IPS DF 6.9 (cell line): Measurements from ENCODE around the gene PLEKHG4B.

Source experiments
- DNase-seq: peaks from one replicate; pipeline ENCODE4 v3.0.0-alpha.2; 2013; ENCODE audit warnings: low read depth, low spot score
- H3K27ac ChIP-seq: one replicate; pipeline ENCODE4 v1.5.1; 2013; ENCODE audit warnings: low read length, control low read depth
- H3K27me3 ChIP-seq: 2 replicates; pipeline ENCODE4 v1.6.1; 2013; ENCODE audit warnings: mild to moderate bottlenecking, low read length; ENCODE audit not compliant: control insufficient read depth, insufficient read depth
- H3K36me3 ChIP-seq: 2 replicates; pipeline ENCODE4 v1.6.1; 2013; ENCODE audit warnings: low read length; ENCODE audit not compliant: control insufficient read depth, insufficient read depth
- H3K4me1 ChIP-seq: 2 replicates; pipeline ENCODE4 v1.6.1; 2013; ENCODE audit warnings: low read length; ENCODE audit not compliant: control insufficient read depth, insufficient read depth
- H3K4me3 ChIP-seq: 2 replicates; pipeline ENCODE4 v1.5.1; 2013; ENCODE audit warnings: mild to moderate bottlenecking, low read length
- H3K9me3 ChIP-seq: 2 replicates; pipeline ENCODE4 v1.6.1; 2013; ENCODE audit warnings: low read length, inconsistent platforms; ENCODE audit not compliant: control insufficient read depth, insufficient read depth
- WGBS: extraction: QIAGEN DNeasy Blood & Tissue Kit; methylation state at CpG from one replicate; pipeline ENCODE4 v1.1.7; 2013; ENCODE audit warnings: mixed read lengths, missing lambda C conversion rate; ENCODE audit not compliant: insufficient read length, insufficient coverage; 5-methylcytosine and 5-hydroxymethylcytosine counted together

Gene PLEKHG4B

GRCh38 chr5:76358-77169 is 15.4 kb upstream of the PLEKHG4B start:
- Histone ChIP-seq H3K27ac (no peak overlapping the region), H3K9me3 (no peaks in the 10 kb centered on the region), H3K4me3 (no peak overlapping the region), H3K36me3 (no peaks in the 10 kb centered on the region), H3K4me1 (peaks cover 8% of the 10 kb centered on the region), H3K27me3 (no peaks in the 10 kb centered on the region)
- WGBS, result no CpG with 5 or more reads among the region's 22 CpGs
- no peak for DNase-seq

DNA sequence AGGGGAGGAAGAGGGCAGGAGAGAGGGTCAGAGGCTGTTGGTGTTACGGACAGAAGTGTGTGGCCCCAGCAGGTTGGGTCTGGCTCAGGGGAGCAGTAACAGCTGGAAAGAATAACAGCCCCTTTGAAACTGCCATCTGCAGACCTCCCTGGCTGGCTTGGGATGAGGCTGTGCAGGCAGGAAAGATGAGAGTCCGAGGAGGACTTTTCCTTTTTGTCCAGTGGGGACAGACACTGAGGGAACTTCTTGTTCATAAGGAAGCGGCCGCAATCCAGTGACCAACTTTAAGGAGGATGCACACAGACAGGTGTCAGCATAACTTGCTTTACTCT is 14.8 kb upstream of the PLEKHG4B start:
- H3K27me3 ChIP-seq, result no peaks in the 10 kb centered on the region
- H3K36me3 ChIP-seq, result no peaks in the 10 kb centered on the region
- no CpG with 5 or more reads among the region's 4 CpGs for WGBS
- H3K4me3 ChIP-seq, result no peak overlapping the region
- peaks cover 12% of the 10 kb centered on the region for H3K4me1 ChIP-seq
- DNase-seq, result no peak
- H3K9me3 ChIP-seq, result no peaks in the 10 kb centered on the region
- H3K27ac ChIP-seq, result no peak overlapping the region

DNA sequence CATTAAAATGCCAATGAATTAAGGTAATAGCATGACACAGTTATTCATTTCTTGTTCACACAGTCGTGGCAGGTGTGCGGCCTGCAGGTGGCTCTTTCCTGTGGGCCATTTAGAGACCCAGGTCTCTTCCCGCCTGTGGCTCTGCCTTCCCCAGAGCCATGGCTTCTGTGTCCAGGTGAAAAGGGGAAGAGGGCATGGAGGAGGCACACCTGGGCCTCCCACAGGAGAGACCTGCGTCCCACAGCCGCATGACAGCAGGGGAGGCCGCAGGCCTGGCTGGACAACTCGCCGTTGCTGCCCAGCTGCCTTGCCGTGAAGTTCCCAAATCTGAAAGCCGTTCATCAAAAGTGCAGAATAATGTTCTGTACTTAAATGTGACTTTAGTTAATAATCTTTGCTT is 14.4 kb upstream of the PLEKHG4B start:
- no CpG with 5 or more reads among the region's 10 CpGs for WGBS
- Histone ChIP-seq H3K27ac (no peak overlapping the region), H3K9me3 (no peaks in the 10 kb centered on the region), H3K4me1 (peaks cover 12% of the 10 kb centered on the region), H3K27me3 (no peaks in the 10 kb centered on the region), H3K4me3 (no peak overlapping the region), H3K36me3 (no peaks in the 10 kb centered on the region)
- DNase-seq, result no peak

GRCh38 chr5:77957-78804 is 13.8 kb upstream of the PLEKHG4B start:
- Histone ChIP-seq H3K4me1 (peaks cover 12% of the 10 kb centered on the region), H3K27me3 (no peaks in the 10 kb centered on the region), H3K4me3 (no peak overlapping the region), H3K9me3 (no peaks in the 10 kb centered on the region), H3K36me3 (no peaks in the 10 kb centered on the region), H3K27ac (no peak overlapping the region)
- no peak for DNase-seq
- no CpG with 5 or more reads among the region's 17 CpGs for WGBS

DNA sequence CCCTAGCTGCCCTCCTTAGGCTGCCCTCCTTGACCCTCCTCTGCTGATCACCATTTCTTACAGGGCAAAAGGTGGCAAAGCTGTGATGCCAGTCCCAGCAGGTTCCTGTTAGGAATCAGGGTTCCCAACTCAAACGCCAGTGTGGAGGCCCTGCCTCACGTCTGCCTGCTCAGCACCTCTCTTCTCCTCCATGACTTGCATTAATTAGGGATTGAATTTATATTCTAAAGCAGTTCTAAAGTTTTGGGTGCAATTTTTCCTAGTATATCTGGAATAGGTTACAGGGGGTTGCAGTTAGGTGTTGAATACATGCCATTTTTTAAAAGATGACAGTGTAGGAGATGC is 13.2 kb upstream of the PLEKHG4B start:
- no peak overlapping the region for H3K27ac ChIP-seq
- H3K9me3 ChIP-seq, result no peaks in the 10 kb centered on the region
- no peak overlapping the region for H3K4me3 ChIP-seq
- H3K36me3 ChIP-seq, result no peaks in the 10 kb centered on the region
- peaks cover 12% of the 10 kb centered on the region for H3K4me1 ChIP-seq
- no peaks in the 10 kb centered on the region for H3K27me3 ChIP-seq
- DNase-seq, result no peak
- WGBS, result no CpG with 5 or more reads among the region's 2 CpGs

DNA sequence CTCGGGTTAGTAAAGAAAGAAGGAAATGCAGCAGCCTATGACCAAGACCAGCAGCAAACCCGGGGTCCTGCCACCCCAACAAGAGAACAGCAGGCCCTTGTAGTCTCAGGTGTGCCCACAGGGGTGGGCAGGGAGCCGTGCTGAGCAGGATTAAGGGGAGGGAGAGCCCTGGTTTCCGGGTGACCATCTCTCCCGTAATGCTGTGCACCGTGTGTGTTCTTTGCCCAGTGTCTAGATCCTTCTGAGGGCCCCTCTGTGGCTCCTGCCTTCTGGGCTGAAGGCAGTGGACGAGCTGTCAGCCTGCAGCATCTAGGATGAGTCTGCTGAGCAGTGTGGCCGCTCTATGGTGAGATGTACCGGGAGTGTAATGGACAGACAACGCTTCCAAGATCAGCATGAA is 12.7 kb upstream of the PLEKHG4B start:
- WGBS, result no CpG with 5 or more reads among the region's 10 CpGs
- Histone ChIP-seq H3K9me3 (no peaks in the 10 kb centered on the region), H3K36me3 (no peaks in the 10 kb centered on the region), H3K27ac (no peak overlapping the region), H3K27me3 (no peaks in the 10 kb centered on the region), H3K4me1 (peaks cover 12% of the 10 kb centered on the region), H3K4me3 (no peak overlapping the region)
- DNase-seq, result no peak

DNA sequence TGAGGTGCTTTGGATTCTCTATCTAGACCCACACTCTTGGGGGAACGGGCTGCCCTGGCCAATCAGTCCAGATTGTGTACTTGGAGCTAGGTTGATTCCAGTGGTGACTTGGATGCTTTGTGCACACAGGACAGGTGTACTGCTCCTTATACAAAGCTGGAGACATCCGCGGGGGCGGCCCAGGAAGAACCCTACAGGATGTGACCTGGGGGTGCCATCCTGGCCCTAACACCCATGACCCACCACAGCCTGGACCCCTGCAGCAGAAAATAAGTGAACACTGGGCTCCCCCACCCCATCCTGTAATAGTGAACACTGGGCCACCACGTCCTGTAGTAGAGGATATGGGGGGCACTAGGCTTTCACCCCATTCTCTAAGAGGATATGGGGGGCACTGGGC is 12.1 kb upstream of the PLEKHG4B start:
- DNase-seq, result no peak
- Histone ChIP-seq H3K4me1 (peaks cover 11% of the 10 kb centered on the region), H3K27ac (no peak overlapping the region), H3K36me3 (no peaks in the 10 kb centered on the region), H3K9me3 (no peaks in the 10 kb centered on the region), H3K27me3 (no peaks in the 10 kb centered on the region), H3K4me3 (no peak overlapping the region)
- WGBS, result no CpG with 5 or more reads among the region's 5 CpGs

DNA sequence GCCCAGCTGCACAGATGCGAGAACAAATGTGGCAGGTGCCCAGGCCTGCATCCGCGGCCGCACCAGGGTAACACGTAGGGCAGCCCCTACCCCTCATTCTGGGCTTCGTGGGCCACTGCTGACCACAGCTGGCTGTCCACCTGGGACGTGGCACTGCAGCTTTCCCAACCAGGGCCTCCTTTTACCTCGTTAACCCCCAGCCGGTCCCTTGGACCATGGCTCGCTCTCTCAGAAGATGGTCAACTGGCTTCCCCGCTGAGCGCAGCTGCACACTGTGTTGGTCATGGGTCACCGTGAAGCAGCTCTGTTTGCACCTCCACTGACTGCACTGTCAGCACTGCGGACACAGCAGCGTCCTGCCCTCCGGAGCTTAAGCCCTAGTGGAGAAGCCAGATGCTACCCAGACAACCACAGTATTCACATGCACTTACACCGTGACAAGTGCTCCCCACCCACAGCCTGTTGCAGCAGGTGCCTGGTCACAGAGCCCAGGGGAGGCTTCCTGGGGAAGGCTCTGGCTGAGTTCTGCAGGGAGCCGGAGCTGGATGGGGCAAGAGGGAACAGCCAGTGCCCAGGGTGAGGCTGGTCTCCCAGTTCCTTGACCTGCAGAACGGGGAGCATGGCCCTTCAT is 10.5 kb upstream of the PLEKHG4B start:
- DNase-seq, result no peak
- H3K9me3 ChIP-seq, result no peaks in the 10 kb centered on the region
- no peaks in the 10 kb centered on the region for H3K36me3 ChIP-seq
- no CpG with 5 or more reads among the region's 19 CpGs for WGBS
- H3K27me3 ChIP-seq, result no peaks in the 10 kb centered on the region
- H3K4me1 ChIP-seq, result peaks cover 12% of the 10 kb centered on the region
- no peak overlapping the region for H3K4me3 ChIP-seq
- no peak overlapping the region for H3K27ac ChIP-seq

- Histone ChIP-seq H3K27ac (no peak overlapping the region), H3K9me3 (no peaks in the 10 kb centered on the region), H3K36me3 (no peaks in the 10 kb centered on the region), H3K4me3 (no peak overlapping the region), H3K4me1 (peaks cover 12% of the 10 kb centered on the region), H3K27me3 (no peaks in the 10 kb centered on the region)
- no CpG with 5 or more reads among the region's 9 CpGs for WGBS
- no peak for DNase-seq
These were observed 9.9 kb upstream of the PLEKHG4B start for GRCh38 chr5:82097-82496.

DNA sequence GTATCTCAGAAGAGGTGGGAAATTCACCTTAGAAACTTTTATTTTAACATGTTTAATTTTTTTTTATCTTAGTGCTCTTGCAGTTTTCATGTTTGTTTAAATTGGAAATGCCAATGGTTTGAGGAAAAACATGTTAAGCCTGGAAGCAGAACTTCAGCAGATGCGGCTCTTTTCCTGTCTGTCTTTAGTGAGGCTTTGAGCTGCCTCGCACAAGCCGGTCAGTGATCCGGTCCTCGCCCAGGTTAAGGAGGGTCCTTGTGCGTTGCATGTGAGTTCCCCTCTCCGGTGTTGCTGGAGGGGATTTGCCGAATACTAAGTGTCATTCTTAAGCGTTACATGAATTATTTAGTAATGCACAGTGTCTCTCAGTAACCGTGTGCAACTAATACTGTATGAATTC is 9.4 kb upstream of the PLEKHG4B start:
- WGBS, result no CpG with 5 or more reads among the region's 10 CpGs
- H3K4me1 ChIP-seq, result peaks cover 12% of the 10 kb centered on the region
- no peak overlapping the region for H3K27ac ChIP-seq
- H3K9me3 ChIP-seq, result no peaks in the 10 kb centered on the region
- no peaks in the 10 kb centered on the region for H3K27me3 ChIP-seq
- H3K4me3 ChIP-seq, result no peak overlapping the region
- DNase-seq, result no peak
- no peaks in the 10 kb centered on the region for H3K36me3 ChIP-seq
